Hepatocyte (in vitro differentiated cells): Measurements from ENCODE around the gene PTGIS. TPM values are rescaled to one million over a fixed set of nuclear protein-coding genes. Genes with fewer than 3 reads are reported as not detected.

Experiments used
- DNase-seq: peaks from one replicate; pipeline ENCODE4 v3.0.0-alpha.2; 2016; ENCODE audit warnings: low spot score
- H2AFZ ChIP-seq: fragments of 200-600 bp; sonication (generic); 2 replicates; pipeline ENCODE4 v1.6.0; 2016; ENCODE audit warnings: antibody characterized with exemption, mild to moderate bottlenecking
- H3K27ac ChIP-seq: fragments of 200-600 bp; sonication (generic); 2 replicates; pipeline ENCODE4 v1.5.1; 2016; ENCODE audit warnings: mild to moderate bottlenecking
- H3K27me3 ChIP-seq: fragments of 200-600 bp; sonication (generic); 2 replicates; pipeline ENCODE4 v1.6.1; 2016
- H3K36me3 ChIP-seq: fragments of 200-600 bp; sonication (generic); replicated peaks from 2 replicates; pipeline ENCODE4 v1.5.1; 2016; ENCODE audit warnings: low read depth; ENCODE audit not compliant: insufficient read depth
- H3K4me1 ChIP-seq: fragments of 200-600 bp; sonication (generic); 2 replicates; pipeline ENCODE4 v1.5.1; 2016; ENCODE audit warnings: mild to moderate bottlenecking, moderate library complexity; ENCODE audit not compliant: insufficient read depth
- H3K4me2 ChIP-seq: fragments of 200-600 bp; sonication (generic); 2 replicates; pipeline ENCODE4 v1.6.0; 2016
- H3K4me3 ChIP-seq: fragments of 200-600 bp; sonication (generic); 2 replicates; pipeline ENCODE4 v1.5.1; 2016; ENCODE audit warnings: mild to moderate bottlenecking
- H3K79me2 ChIP-seq: fragments of 200-600 bp; sonication (generic); 2 replicates; pipeline ENCODE4 v1.6.0; 2017; ENCODE audit warnings: mild to moderate bottlenecking
- H3K9me2 ChIP-seq: fragments of 200-600 bp; sonication (generic); replicated peaks from 2 replicates; pipeline ENCODE4 v1.6.0; 2017; ENCODE audit warnings: mild to moderate bottlenecking; ENCODE audit not compliant: insufficient read depth
- H3K9me3 ChIP-seq: fragments of 200-600 bp; sonication (generic); 2 replicates; pipeline ENCODE4 v1.5.1; 2016; ENCODE audit warnings: low read depth, mild to moderate bottlenecking
- H4K20me1 ChIP-seq: fragments of 200-600 bp; sonication (generic); 2 replicates; pipeline ENCODE4 v1.6.0; 2016; ENCODE audit warnings: mild to moderate bottlenecking; ENCODE audit not compliant: insufficient read depth, poor library complexity, severe bottlenecking
- EZH2 ChIP-seq: fragments of 200-600 bp; sonication (generic); IDR thresholded peaks from 2 replicates; pipeline ENCODE4 v1.6.1; 2016; ENCODE audit warnings: antibody characterized with exemption, mild to moderate bottlenecking, borderline replicate concordance
- EZH2phosphoT487 ChIP-seq: fragments of 200-600 bp; sonication (generic); IDR thresholded peaks from one replicate; pipeline ENCODE4 v1.6.1; 2018; ENCODE audit warnings: antibody characterized with exemption, mild to moderate bottlenecking, low read depth, moderate library complexity; ENCODE audit not compliant: unreplicated experiment, severe bottlenecking
- WGBS: methylation state at CpG from one replicate; pipeline ENCODE4 v1.1.6; 2016; ENCODE audit warnings: low lambda C conversion rate; ENCODE audit errors: missing lambda C conversion rate; 5-methylcytosine and 5-hydroxymethylcytosine counted together
- polyA plus RNA-seq: library from polyadenylated mRNA; unstranded; fragments of >200 nt; fragmentation: Nextera tagmentation; extraction: Ambion mirVana; gene quantifications from 2 replicates; pipeline ENCODE4 v1.2.1, GENCODE V29; 2016
- total RNA-seq: library from RNA; depleted of rRNA; stranded (reverse); fragments of >200 nt; gene quantifications from 2 replicates; pipeline ENCODE4 v1.2.3, GENCODE V29; 2014
- TF ChIP-seq, protein P1 (sequence below): fragments of 200-600 bp; sonication (generic); IDR thresholded peaks from 2 replicates; pipeline ENCODE4 v1.5.1; 2016; ENCODE audit warnings: antibody characterized with exemption, mild to moderate bottlenecking; ENCODE audit not compliant: poor library complexity

The PTGIS gene
- total and polyA plus RNA-seq, 2 experiments from 2014 or later: 25.4 to 26.1 TPM

DNA sequence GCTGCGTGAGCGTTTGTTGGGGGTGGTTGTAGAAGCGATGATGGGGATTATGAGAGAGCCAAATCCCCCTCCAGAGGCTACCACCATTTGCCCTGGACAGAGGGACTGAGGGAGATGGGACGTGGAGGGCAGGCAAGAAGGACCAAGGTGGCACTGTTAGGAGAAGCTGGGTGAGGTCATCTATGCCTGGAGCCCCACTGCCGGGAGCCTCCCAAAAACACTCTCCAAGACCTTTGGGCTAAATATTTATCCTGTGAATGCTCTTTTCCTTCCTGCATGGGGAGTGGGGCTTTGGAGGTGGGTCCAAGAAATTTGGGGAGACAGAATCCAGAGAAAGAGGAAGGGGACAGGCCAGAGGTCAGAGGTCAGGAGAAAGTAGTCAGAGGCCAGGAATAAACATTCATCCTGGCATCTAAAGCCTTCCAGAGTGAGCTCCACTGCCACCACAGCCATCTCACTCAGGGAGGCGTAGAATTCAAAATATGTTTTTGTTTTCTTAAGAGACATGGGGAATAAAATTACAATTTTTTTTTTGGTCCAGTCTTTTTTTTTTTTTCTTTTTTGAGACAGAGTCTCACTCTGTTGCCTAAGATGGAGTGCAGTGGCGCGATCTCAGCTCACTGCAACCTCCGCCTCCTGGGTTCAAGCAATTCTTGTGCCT is 17.8 kb upstream of the PTGIS start:
- Histone ChIP-seq H3K9me3 (no peaks in the 10 kb centered on the region), H2AFZ (no peak overlapping the region), H3K36me3 (no peaks in the 10 kb centered on the region), H3K4me2 (no peak overlapping the region), H3K4me3 (no peak overlapping the region), H3K9me2 (no peaks in the 10 kb centered on the region), H4K20me1 (no peaks in the 10 kb centered on the region), H3K79me2 (no peaks in the 10 kb centered on the region), H3K27me3 (no peaks in the 10 kb centered on the region), H3K4me1 (peaks cover 46% of the 10 kb centered on the region), H3K27ac (peak overlapping the region; percentile 99)
- DNase-seq: no peak
- WGBS: 92% methylated on average over 9 of the region's 9 CpGs
- TF ChIP-seq, protein P1, sequence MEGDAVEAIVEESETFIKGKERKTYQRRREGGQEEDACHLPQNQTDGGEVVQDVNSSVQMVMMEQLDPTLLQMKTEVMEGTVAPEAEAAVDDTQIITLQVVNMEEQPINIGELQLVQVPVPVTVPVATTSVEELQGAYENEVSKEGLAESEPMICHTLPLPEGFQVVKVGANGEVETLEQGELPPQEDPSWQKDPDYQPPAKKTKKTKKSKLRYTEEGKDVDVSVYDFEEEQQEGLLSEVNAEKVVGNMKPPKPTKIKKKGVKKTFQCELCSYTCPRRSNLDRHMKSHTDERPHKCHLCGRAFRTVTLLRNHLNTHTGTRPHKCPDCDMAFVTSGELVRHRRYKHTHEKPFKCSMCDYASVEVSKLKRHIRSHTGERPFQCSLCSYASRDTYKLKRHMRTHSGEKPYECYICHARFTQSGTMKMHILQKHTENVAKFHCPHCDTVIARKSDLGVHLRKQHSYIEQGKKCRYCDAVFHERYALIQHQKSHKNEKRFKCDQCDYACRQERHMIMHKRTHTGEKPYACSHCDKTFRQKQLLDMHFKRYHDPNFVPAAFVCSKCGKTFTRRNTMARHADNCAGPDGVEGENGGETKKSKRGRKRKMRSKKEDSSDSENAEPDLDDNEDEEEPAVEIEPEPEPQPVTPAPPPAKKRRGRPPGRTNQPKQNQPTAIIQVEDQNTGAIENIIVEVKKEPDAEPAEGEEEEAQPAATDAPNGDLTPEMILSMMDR: no peak
- TF ChIP-seq EZH2phosphoT487 (no peak), EZH2 (no peak)

DNA sequence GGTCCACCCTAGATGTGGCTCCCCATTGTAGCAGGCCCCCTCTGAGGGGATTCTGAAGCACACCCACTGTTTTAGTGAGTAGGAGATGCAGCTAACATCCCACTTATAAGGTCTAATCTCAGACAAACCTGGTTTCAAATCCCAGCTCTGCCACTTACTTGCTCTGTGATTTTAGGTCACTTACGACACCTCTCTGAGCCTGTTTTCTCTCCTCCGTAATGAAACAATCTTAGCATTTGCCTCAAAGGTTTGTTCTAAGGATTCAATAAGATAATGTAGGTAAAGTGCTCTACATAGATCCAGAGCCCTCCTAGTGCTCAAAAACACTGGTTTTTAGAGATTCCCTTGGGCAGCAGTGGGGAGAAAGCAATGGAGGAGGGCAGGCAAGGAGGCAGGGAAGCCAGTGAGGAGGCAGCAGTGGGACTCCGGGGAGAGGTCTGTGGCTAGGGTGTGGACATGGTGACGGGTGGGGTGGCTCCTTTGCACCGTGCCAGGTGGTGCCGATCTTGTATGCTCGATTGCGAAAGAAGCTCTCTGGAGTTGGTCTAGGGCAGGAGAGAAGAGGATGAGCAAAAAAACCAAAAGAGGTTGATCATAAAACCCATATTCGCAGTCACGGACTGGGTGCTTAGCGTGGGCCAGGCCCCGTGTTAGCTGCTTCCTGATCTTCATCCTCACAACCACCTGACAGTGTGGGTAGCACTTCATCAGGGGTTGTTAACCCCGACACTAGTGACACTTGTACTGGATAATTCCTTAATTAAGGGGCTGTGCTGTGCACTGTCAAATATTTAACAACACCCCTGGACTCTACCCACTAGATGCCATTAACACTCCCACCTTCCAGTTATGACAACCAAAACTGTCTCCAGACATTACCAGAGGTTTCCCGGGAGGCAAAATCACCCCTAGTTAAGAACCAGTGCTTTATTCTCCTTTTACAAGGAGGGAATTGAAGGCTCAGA is 16.8 kb upstream of the PTGIS start:
- no peak overlapping the region for H3K4me3 ChIP-seq
- TF ChIP-seq EZH2phosphoT487 (no peak), EZH2 (no peak)
- TF ChIP-seq, protein P1: no peak
- no peak overlapping the region for H2AFZ ChIP-seq
- H3K79me2 ChIP-seq: no peaks in the 10 kb centered on the region
- no peaks in the 10 kb centered on the region for H3K36me3 ChIP-seq
- DNase-seq: peak; percentile 35
- H3K27me3 ChIP-seq: no peaks in the 10 kb centered on the region
- H3K4me2 ChIP-seq: peak overlapping the region; percentile 55
- H4K20me1 ChIP-seq: no peaks in the 10 kb centered on the region
- 76% methylated on average over 14 of the region's 14 CpGs for WGBS
- H3K9me3 ChIP-seq: no peaks in the 10 kb centered on the region
- no peaks in the 10 kb centered on the region for H3K9me2 ChIP-seq
- peaks cover 51% of the 10 kb centered on the region for H3K4me1 ChIP-seq
- H3K27ac ChIP-seq: peak overlapping the region; percentile 99

GRCh38 chr20:49583669-49584417 is 15.9 kb upstream of the PTGIS start:
- Histone ChIP-seq H3K27me3 (no peaks in the 10 kb centered on the region), H3K4me3 (no peak overlapping the region), H3K79me2 (no peaks in the 10 kb centered on the region), H2AFZ (no peak overlapping the region), H3K4me2 (peak overlapping the region; percentile 55), H3K4me1 (peaks cover 53% of the 10 kb centered on the region), H3K9me3 (no peaks in the 10 kb centered on the region), H3K27ac (peak overlapping the region; percentile 99), H3K9me2 (no peaks in the 10 kb centered on the region), H4K20me1 (no peaks in the 10 kb centered on the region), H3K36me3 (no peaks in the 10 kb centered on the region)
- DNase-seq: peak; percentile 86
- WGBS: 44% methylated on average over 12 of the region's 12 CpGs
- no peak for TF ChIP-seq EZH2phosphoT487
- no peak for TF ChIP-seq EZH2
- TF ChIP-seq, protein P1: peak; percentile 25
